ENCODE data around the gene MRGPRD. TPM values are rescaled to one million over a fixed set of nuclear protein-coding genes. Genes with fewer than 3 reads are reported as not detected.

The MRGPRD gene
- total and polyA plus RNA-seq, 2 donors (not counting 1 experiment from before 2014, with no cell fraction given) = not detected

GRCh38 chr11:68997124-68997994, 16.6 kb upstream of the MRGPRD start:
- Histone ChIP-seq H3K79me2 (ENCODE audit: control insufficient read depth, insufficient read depth, low read length) (no peaks in the 10 kb centered on the region), H3K4me2 (ENCODE audit: extremely low read depth, insufficient read depth, low read length) (no peak overlapping the region), H3K4me1 (ENCODE audit: control insufficient read depth, extremely low read depth, insufficient read depth, low read length) (peaks cover 18% of the 10 kb centered on the region), H2AFZ (ENCODE audit: low read length) (no peak overlapping the region), H4K20me1 (ENCODE audit: control insufficient read depth, extremely low read depth, insufficient read depth, low read length) (no peaks in the 10 kb centered on the region), H3K27me3 (ENCODE audit: control insufficient read depth, insufficient read depth, low read length) (no peaks in the 10 kb centered on the region), H3K9me3 (ENCODE audit: control insufficient read depth, insufficient read depth, low read depth, low read length) (no peaks in the 10 kb centered on the region), H3K36me3 (ENCODE audit: control insufficient read depth, insufficient read depth, low read length) (no peaks in the 10 kb centered on the region), H3K4me3 (replicated peaks in 1 of 4; ENCODE audit: control extremely low read depth in 1 of 4, insufficient read depth in 1 of 4, low read depth in 3 of 4, low read length in 4 of 4) (no peak overlapping the region), H3K27ac (ENCODE audit: insufficient read depth, low read length) (no peak overlapping the region), H3K9ac (ENCODE audit: insufficient read depth, low read length) (no peak overlapping the region)
- TF ChIP-seq EZH2 (IDR thresholded peaks at IDR 0.05; ENCODE audit: low read length, missing control alignments) = no peak
- TF ChIP-seq CTCF (conservative IDR thresholded peaks at IDR 0.05 in 1 of 2, IDR thresholded peaks at IDR 0.05 in 1 of 2; ENCODE audit: low read depth in 1 of 2, low read length in 2 of 2) = no peak
- no peak for DNase-seq (ENCODE audit: low read depth in 2 of 2)

- Histone ChIP-seq H3K4me3 (replicated peaks in 1 of 4; ENCODE audit: control extremely low read depth in 1 of 4, insufficient read depth in 1 of 4, low read depth in 3 of 4, low read length in 4 of 4) (no peak overlapping the region), H3K4me2 (ENCODE audit: extremely low read depth, insufficient read depth, low read length) (no peak overlapping the region), H3K79me2 (ENCODE audit: control insufficient read depth, insufficient read depth, low read length) (no peaks in the 10 kb centered on the region), H3K4me1 (ENCODE audit: control insufficient read depth, extremely low read depth, insufficient read depth, low read length) (peaks cover 14% of the 10 kb centered on the region), H4K20me1 (ENCODE audit: control insufficient read depth, extremely low read depth, insufficient read depth, low read length) (no peaks in the 10 kb centered on the region), H3K27ac (ENCODE audit: insufficient read depth, low read length) (no peak overlapping the region), H2AFZ (ENCODE audit: low read length) (no peak overlapping the region), H3K36me3 (ENCODE audit: control insufficient read depth, insufficient read depth, low read length) (no peaks in the 10 kb centered on the region), H3K27me3 (ENCODE audit: control insufficient read depth, insufficient read depth, low read length) (no peaks in the 10 kb centered on the region), H3K9me3 (ENCODE audit: control insufficient read depth, insufficient read depth, low read depth, low read length) (no peaks in the 10 kb centered on the region), H3K9ac (ENCODE audit: insufficient read depth, low read length) (no peak overlapping the region)
- TF ChIP-seq CTCF (conservative IDR thresholded peaks at IDR 0.05 in 1 of 2, IDR thresholded peaks at IDR 0.05 in 1 of 2; ENCODE audit: low read depth in 1 of 2, low read length in 2 of 2) = no peak
- no peak for DNase-seq (ENCODE audit: low read depth in 2 of 2)
Observed at GRCh38 chr11:68996376-68997123, 15.8 kb upstream of the MRGPRD start.

- no peak overlapping the region for H3K4me2 ChIP-seq (ENCODE audit: extremely low read depth, insufficient read depth, low read length)
- H3K4me3 ChIP-seq (replicated peaks in 1 of 4; ENCODE audit: control extremely low read depth in 1 of 4, insufficient read depth in 1 of 4, low read depth in 3 of 4, low read length in 4 of 4) = no peak overlapping the region
- no peak overlapping the region for H3K9ac ChIP-seq (ENCODE audit: insufficient read depth, low read length)
- no peaks in the 10 kb centered on the region for H3K36me3 ChIP-seq (ENCODE audit: control insufficient read depth, insufficient read depth, low read length)
- H3K27ac ChIP-seq (ENCODE audit: insufficient read depth, low read length) = no peak overlapping the region
- DNase-seq (ENCODE audit: low read depth in 2 of 2) = no peak
- H3K9me3 ChIP-seq (ENCODE audit: control insufficient read depth, insufficient read depth, low read depth, low read length) = no peaks in the 10 kb centered on the region
- H2AFZ ChIP-seq (ENCODE audit: low read length) = no peak overlapping the region
- TF ChIP-seq CTCF (conservative IDR thresholded peaks at IDR 0.05 in 1 of 2, IDR thresholded peaks at IDR 0.05 in 1 of 2; ENCODE audit: low read depth in 1 of 2, low read length in 2 of 2) (no peak), EZH2 (IDR thresholded peaks at IDR 0.05; ENCODE audit: low read length, missing control alignments) (no peak)
- H3K4me1 ChIP-seq (ENCODE audit: control insufficient read depth, extremely low read depth, insufficient read depth, low read length) = peaks cover 4% of the 10 kb centered on the region
- H4K20me1 ChIP-seq (ENCODE audit: control insufficient read depth, extremely low read depth, insufficient read depth, low read length) = no peaks in the 10 kb centered on the region
- no peaks in the 10 kb centered on the region for H3K79me2 ChIP-seq (ENCODE audit: control insufficient read depth, insufficient read depth, low read length)
- H3K27me3 ChIP-seq (ENCODE audit: control insufficient read depth, insufficient read depth, low read length) = no peaks in the 10 kb centered on the region
Observed at GRCh38 chr11:68994894-68995285, 14.1 kb upstream of the MRGPRD start.

All from fibroblast of lung (primary cell).